HG03575 (cell line): ENCODE measurements around the gene SERPINA12.
"Not testable (repeated sequence)": the region's sequence is repeated elsewhere in the genome, so short reads cannot be mapped to it uniquely, and the experiment has no call there.

Source experiments
- ATAC-seq: cut with Tn5 transposase; IDR thresholded peaks from one replicate; pipeline ENCODE4 v1.9.1; 2021; ENCODE audit not compliant: unreplicated experiment, insufficient number of reproducible peaks, low FRiP score; ENCODE audit errors: extremely low read depth

The SERPINA12 gene

DNA sequence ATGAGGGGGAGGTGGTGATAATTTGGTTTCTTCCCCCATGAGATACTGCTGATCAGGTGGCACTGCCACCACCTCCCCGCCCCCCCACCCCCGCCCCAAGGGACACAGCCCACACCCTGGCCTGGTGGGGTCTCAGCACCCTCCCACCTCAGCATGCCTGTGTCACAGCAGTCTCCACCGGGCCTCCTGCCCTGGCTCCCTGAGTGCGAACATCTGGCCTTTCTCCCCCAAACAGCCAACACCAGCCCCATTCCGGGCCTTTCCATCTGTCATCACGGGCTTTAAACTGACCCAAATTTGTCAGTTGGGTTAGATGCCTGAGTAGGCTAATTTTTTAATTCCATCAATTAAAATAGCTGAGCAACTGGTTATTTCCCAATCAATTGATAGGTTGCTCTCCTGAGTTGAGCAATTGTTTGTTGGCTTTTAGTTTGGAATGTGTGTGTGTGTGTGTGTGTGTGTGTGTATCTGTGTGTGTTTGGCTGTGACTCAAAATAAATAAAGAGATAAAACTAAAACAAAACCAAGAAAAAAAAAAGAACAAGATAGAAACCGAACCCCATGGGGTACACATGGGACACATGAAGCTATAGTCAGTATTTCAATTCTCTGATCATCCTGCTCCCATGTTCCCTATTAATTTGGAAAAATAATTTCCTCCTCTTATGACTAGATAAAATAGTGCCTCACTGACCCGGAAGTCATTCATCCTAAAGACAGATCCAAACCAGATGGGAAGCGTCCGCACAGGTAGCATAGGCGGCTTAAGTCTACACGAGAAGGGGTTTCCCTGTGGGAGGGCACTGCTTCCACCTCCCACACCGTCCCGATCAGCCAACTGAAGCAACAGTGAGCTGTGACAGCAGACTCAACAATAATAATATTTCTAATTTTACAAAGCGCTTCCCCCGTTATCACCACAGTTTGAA lies 7.4 kb downstream of the SERPINA12 start:
- no peak for ATAC-seq

DNA sequence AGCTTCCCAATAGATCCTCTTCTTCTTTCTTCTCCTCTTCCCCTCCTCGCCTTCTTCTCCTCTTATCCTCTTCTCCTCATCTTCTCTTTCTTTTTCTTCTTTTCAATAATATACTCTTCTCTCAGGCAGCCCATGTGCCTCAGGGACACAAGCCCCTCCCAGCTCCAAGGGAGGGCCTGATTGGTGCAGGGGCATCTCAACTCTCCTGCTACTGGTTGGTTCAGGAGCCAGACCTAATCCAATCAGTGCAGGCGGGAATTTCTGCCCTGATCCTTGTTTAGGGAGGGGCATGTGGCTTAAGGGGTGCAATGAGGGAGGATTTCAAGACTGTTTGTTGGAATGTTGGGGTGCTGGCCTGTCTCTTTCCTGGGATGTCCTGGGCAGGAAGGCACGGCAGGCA lies 9.0 kb downstream of the SERPINA12 start:
- no peak for ATAC-seq

DNA sequence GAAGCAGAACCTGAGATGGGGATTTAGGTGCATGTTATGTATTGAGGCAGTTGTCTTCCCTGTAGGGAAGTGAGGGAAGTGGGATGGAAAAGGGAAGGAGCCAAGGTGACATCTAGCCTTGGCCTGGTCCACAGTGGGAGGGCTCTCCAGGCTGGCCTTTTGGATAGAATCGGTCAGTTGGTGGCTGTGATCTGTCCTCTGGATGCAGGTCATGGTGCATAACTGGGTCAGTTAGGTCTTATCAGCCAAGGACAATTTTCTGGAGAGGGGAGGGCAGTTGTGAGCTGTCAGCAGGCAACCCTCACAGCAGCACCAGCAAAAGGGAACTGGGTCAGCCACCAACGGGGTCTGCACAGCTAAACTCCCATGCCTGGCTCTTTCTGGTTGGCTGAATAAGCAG lies 9.6 kb downstream of the SERPINA12 start:
- ATAC-seq, result no peak

DNA sequence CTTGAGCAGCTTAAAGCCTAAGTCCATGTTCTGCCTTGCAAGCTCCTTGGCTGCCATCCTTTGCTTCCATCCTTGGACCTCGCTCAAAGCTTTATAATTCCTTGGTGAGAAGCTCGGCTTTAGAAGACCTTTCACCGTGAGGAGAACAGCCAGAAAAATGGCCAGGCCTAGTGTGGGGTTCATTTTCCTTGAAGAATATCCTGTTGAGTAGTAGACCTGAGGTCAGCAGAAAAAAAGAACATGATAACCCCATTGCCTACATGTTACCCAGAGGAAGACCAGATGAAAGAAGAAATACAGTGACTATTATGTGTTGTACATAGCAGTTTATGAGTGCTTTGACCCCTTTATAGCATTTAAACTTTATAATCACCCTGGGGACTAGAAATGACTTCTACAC lies 11.1 kb downstream of the SERPINA12 start:
- ATAC-seq, result no peak

DNA sequence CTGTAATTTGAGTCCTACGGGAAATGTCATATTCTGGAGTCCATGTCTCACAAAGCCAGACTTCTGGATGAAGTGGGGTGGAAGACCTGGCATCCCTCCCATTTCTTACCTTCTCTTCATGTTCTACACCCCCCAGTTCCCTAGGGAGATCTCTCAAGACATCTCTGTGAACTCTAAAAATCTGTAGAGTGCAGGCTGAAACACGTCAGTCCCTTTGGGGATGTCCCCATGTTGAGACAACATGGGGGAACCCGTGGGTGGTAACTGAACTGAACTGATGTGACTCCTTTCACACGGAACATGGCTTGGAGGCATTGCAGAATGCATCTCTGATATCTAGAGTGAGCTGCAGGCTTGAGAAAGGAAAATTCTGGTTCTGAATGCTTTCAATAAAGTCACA lies 15.2 kb downstream of the SERPINA12 start:
- ATAC-seq, result no peak

DNA sequence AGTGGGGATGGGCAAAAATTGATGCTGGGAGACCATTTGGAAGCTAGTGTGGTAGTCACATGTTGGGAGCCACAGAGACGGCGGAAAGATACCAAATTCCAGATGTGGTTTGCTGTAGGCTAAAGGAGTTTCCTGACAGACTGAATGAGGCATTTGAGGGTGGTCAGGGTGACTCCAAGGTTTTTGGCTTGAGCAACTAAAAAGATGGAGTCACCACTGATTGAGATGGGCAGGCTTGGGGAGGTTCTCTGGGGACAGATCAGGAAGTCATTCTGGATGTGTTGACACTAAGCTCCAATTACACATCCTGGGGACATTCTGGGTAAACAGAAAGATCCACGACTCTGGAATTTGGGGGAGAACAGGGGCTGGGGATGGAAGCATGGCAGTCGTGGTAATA lies 17.8 kb downstream of the SERPINA12 start:
- no peak for ATAC-seq

DNA sequence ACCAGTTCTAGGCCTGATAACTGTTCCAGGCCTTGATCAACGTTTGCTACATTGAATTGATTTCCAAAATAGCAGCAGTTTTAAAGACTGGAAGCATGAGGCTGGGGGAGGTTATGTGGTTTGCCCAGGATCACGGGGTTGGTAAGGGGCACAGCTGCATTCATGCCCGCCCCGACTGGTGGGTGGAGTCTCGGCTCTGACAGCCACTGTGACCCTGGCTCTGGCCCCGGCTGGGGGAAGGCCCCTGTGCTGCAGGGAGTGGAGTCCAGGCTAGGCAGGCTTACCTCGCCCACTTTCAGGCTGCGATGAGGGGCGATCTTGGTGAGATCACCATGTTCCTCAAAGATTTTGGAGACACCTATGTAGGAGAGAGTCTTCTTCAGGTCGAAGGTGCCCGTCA lies 19.9 kb downstream of the SERPINA12 start:
- no peak for ATAC-seq

DNA sequence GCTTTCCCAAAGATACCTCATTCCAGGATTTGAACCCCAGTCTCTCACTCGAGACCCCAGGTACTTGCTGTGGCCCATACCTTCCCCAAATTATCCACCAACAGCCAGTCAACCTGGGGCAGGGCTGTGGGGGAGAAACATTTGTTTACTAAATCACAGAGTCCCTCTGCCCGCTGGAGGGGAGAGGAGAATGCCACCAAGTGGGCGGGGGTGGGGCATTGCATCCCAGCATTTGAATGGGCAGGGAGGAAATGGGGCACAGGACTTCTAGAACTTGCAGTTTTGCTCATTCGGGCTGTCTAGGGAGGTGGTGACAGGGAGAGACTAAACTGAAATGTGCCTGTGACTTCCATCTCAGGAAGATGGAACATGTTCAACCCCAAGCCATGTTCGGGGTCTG lies 22.4 kb downstream of the SERPINA12 start:
- ATAC-seq, result no peak

DNA sequence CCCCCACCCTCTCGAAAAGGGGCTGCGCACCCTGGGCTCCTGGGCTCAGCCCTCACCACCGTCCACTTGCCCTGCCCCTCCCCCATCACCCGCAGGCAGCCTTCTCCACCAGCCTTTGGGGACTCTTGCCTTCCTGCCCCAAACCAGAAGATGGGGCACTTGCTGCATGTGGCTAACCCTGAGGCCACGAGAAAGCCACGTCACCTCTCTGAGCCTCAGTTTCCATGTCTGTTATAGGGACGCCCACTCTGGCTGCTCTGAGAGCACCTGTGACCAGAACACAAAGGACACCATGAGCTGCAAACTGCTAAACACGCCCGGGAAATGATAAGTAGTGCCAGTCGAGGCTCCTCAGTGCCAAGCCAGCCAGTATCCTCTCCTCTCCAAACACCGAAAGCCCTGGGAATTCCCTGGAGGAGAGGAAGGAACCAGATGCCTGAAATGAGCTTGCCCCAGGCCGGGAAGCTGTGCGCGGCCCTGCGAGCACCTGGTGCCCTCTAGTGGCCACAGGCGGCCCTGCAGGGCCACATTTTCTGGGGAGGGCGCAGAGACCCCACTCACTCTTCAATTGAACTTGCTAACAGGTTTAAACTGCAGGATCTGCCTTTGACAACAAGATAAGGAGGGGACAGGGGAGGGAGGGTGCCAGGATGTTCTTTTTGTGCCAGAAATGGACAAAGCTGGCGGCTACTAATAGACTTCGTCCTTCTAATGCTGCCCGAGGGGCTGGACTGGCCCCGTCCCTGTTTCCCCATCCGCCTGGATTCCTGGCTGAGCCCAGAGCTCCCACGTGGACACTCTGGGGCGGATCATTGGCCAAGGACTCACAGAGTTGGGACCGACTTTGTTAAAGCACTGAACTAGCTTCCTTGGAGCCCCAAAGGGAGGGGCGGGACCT lies 23.1 kb downstream of the SERPINA12 start:
- no peak for ATAC-seq

DNA sequence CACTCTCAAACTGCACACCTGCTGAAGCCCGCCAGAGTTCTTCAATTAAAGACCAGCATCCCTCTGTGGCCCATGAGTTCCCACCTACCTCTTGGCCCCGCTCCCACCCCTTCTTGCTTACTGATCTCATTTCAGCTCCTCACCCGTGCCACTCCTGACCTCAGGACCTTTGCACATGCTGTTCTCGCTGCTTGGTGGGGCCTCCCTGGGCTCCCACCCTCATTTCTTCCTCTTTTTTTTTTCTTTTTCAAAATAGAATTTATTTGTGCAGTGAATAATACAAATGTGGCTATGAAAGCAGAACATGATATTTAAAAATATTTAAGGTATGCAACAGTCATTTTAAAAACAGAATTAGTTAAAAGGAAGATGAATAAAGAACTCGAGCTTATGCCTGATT lies 24.8 kb downstream of the SERPINA12 start:
- ATAC-seq, result no peak

DNA sequence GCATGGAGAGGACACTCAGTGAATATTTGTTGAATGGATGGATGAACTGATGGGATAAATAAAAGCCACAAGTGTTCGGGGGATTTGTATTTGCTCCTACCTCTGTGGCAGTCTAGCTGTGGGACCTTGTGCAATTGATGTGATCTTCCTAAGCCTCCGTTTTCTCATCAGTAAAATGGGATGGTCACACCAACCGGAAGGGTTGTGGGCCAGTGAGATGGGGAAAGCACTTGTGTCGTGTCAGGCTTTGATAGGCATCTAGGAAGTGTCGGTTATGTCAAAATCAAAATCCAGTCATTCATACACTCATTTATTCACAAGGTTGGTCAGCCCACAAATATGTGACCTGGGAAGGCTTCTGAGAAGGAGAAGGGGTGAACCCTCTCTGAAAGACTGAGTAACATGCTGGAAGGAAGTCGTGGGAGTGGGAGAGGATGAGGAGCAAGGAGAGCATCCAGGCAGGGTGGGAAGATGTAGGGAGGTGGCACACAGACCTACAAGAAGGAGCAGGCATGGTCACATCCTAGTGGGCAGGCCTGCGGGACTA lies 25.5 kb downstream of the SERPINA12 start:
- no peak for ATAC-seq

DNA sequence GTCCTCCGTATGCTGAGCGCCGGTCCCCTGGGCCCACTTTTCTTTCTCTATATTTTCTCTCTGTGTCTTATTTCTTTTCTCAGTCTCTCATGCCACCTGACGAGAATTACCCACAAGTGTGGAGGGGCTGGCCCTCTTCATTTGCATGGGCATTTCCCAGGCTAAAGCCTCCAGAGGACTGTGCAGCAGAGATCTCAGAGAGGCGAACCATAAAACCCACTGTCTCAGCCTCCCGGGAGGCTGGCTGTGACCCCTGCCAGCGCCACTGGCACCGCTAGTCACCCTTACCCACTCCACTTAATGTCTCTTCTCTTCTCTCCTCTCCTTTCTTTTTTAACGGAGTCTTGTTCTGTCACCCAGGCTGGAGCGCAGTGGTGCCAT lies 26.2 kb downstream of the SERPINA12 start:
- ATAC-seq, result no peak

DNA sequence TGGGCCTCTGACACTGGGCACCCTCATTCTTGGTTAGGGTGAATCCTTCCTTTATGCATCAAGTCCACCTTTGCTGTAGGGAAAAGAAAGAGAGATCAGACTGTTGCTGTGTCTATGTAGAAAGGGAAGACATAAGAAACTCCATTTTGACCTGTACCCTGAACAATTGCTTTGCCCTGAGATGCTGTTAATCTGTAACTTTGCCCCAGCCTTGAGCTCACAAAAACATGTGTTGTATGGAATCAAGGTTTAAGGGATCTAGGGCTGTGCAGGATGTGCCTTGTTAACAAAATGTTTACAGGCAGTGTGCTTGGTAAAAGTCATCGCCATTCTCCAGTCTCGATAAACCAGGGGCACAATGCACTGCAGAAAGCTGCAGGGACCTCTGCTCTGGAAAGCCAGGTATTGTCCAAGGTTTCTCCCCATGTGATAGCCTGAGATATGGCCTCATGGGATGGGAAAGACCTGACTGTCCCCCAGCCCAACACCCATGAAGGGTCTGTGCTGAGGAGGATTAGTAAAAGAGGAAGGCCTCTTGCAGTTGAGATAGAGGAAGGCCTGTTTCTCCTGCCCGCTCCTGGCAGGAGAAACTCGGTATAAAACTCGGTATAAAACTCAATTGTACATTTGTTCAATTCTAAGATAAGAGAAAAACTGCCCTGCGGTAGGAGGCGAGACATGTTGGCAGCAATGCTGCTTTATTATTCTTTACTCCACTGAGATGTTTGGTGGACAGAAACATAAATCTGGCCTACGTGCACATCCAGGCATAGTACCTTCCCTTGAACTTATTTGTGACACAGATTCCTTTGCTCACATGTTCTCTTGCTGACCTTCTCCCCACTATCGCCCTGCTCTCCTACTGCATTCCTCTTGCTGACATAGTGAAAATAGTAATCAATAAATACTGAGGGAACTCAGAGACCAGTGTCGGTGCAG lies 26.9 kb downstream of the SERPINA12 start:
- ATAC-seq, result not testable (repeated sequence)

DNA sequence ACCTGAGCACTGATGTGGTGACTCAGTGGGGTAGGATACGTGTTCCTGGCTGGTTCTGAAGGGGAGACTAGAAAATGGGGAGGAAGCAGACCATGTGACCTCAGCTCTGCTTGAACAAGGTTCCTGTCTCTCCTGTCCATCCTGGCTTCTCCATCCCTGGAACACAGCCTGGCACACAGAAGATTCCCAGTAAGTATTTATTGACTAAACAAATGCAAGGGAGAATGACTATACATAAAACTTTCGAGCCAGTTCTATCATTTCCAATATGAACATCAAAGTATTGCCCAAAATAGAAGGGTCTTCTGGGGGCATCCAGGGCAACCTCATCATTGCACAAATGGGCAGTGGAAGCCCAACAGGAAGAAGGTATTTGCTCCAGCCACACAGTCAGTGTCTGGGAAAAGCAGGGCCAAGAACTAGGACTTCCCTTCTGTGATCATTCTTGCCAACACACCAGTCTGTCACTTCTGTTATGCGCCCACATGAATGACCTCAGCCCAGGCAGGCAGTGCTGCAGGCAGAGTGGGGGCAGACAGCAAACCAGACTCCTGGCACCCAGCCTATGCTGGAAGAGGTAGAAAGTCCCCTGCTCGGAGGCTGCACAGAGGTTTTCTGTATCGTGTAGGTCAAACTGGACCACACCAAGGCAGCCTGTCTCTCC lies 27.7 kb downstream of the SERPINA12 start:
- ATAC-seq, result no peak

DNA sequence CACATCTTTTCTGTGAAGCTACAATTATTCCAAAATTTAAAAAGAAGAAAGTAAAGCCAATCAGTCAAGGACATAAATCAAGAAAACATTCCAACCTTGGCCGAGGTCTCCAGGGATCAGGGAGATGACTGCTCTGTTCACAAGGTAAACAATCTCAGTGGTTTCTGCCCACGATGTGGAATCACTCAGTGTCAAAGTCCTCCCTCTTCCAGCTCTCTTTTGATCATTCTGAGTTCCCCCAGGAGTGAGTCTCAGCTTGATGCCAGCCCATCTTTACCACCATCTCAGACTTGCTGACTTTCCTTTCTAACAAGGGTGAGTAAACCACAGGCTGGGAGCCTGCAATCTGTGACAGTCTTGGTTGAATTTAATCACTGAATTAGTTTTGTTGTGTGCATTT lies 28.5 kb downstream of the SERPINA12 start:
- ATAC-seq, result no peak

DNA sequence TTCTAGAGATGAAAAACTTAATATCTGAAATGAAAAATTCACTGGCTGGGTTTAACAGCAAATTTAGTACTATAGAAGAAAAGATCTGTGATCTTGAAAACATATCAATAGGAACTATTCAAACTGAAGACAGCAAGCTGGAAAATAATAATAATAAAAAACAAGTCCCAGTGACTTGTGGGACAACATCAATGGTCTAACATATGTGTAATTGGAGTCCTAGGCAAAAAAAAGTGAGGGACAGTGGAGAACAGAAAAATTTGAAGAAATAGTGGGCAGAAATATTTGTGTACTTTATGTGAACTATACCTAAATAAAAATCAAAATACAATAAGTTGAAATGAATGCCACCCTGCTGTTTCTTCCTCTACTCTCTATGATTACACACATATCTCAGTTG lies 30.8 kb downstream of the SERPINA12 start:
- ATAC-seq, result no peak

DNA sequence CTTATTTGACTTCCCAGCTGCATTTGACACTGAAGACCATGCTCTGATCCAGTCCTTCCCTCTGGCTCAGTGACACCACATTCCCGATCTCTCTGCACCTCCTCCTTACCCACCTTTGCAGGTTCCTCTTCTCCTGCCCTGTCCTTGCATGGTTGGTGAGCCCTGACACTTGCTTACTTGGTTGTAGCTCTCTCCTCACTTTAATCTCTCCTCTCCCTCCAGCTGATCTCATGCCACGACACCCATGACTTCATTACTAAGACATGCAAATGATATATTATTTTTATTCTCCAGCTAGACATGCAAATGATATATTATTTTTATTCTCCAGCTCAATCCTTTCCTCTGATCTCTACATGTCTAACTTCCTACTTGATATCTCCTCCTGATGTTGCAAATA lies 33.2 kb downstream of the SERPINA12 start, which contains the start of gene SERPINA9:
Gene SERPINA9 (minus strand): TSS at position 175 of the 400 bp plus-strand sequence. CDS start 6,357 bp downstream, outside the sequence.
- no peak for ATAC-seq

DNA sequence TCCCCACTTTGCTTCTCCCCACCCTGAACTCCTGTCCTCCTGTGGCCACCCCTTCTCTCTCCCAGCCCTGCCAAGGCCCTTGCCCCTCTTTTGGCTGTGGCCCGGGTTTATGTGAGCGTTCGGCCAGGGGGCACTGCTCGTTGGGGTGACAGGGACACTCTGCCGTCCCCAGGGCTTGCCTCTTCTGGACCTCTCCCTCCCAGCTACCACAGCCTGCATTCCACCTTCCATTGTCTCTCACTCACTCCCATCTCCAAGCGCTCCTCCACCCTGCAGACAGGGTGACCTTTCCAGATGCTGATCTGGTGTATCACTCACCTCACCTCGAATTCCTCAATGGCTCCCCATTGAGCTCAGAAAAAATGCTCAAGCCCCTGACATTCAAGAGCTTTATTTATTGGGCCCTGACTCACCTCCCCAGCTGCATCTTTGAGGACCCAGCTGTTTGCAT lies 34.7 kb downstream of the SERPINA12 start:
- ATAC-seq, result no peak
